ENCODE measurements around the gene ZNF438.

ZNF438 gene, protein sequence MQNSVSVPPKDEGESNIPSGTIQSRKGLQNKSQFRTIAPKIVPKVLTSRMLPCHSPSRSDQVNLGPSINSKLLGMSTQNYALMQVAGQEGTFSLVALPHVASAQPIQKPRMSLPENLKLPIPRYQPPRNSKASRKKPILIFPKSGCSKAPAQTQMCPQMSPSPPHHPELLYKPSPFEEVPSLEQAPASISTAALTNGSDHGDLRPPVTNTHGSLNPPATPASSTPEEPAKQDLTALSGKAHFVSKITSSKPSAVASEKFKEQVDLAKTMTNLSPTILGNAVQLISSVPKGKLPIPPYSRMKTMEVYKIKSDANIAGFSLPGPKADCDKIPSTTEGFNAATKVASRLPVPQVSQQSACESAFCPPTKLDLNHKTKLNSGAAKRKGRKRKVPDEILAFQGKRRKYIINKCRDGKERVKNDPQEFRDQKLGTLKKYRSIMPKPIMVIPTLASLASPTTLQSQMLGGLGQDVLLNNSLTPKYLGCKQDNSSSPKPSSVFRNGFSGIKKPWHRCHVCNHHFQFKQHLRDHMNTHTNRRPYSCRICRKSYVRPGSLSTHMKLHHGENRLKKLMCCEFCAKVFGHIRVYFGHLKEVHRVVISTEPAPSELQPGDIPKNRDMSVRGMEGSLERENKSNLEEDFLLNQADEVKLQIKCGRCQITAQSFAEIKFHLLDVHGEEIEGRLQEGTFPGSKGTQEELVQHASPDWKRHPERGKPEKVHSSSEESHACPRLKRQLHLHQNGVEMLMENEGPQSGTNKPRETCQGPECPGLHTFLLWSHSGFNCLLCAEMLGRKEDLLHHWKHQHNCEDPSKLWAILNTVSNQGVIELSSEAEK
- long read RNA-seq, partial matches to known transcripts, result 8 of 28 reads
- long read RNA-seq, other reads (novel, unspliced or antisense), result 15 of 28 reads

DNA sequence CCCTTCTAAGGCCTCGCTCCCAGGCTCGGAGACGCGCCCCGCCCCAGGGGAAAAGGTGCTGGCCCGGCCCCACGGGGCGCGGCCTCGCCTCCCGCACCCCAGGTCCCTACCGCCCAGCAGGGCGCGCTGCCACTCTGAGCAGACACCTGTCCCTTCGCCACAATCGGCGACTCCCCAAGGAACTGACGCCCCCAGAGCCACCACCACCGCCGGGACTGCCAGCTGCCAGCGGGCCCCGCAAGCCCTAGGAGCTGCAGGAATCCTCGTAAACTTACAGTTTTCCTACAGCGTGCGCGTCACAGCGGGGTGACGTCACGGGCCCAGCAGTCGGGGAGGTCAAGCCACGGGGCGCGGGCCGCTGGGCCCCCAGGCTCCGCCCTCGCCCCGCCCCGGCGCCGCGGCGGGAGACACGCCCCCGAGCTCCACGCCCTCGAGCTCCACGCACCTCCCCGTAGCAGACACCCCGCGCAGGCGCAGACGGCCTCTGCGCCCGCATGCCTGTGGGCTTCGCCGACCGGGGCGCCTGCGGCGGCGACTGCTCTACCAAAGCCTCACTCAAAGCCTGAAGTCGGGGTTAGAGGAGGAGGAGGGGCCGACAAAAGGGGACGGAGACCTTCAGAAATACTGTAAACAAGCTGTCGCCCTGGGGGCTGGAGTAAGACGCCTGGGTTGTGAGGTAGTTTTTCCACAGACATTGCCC, at the start of gene ZNF438:
TSS of gene ZNF438 (minus strand) at position 308 of the 700 bp plus-strand sequence. CDS start 154,831 bp downstream, outside the sequence.
- H3K27me3 ChIP-seq (ENCODE audit: insufficient read depth, poor library complexity, severe bottlenecking), result no peaks in the 10 kb centered on the region

DNA sequence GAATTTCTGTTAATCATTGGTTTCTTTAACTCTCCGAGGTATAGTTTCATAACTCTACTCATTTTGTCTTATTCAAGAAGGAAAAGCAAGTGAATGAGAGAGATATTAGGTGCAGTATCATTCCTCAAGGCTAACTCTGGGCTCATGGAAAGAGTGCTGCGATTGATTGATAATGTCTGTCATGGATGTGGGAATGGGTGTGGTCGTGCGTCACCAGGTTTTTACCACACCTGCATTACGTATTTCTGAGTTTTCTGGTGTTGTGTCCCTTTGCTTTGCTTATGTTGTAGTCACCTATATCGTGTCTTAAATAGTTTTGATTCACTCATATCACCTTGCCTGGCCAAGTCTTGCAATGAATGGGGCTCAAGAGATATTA, 44.9 kb upstream of the ZNF438 start:
- TF ChIP-seq POLR2AphosphoS5 (IDR thresholded peaks at IDR 0.05; ENCODE audit: low read depth), result no peak
- TF ChIP-seq, protein P1, sequence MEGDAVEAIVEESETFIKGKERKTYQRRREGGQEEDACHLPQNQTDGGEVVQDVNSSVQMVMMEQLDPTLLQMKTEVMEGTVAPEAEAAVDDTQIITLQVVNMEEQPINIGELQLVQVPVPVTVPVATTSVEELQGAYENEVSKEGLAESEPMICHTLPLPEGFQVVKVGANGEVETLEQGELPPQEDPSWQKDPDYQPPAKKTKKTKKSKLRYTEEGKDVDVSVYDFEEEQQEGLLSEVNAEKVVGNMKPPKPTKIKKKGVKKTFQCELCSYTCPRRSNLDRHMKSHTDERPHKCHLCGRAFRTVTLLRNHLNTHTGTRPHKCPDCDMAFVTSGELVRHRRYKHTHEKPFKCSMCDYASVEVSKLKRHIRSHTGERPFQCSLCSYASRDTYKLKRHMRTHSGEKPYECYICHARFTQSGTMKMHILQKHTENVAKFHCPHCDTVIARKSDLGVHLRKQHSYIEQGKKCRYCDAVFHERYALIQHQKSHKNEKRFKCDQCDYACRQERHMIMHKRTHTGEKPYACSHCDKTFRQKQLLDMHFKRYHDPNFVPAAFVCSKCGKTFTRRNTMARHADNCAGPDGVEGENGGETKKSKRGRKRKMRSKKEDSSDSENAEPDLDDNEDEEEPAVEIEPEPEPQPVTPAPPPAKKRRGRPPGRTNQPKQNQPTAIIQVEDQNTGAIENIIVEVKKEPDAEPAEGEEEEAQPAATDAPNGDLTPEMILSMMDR (IDR thresholded peaks at IDR 0.05; ENCODE audit: insufficient read depth, low read length), result no peak
- TF ChIP-seq, protein P2, sequence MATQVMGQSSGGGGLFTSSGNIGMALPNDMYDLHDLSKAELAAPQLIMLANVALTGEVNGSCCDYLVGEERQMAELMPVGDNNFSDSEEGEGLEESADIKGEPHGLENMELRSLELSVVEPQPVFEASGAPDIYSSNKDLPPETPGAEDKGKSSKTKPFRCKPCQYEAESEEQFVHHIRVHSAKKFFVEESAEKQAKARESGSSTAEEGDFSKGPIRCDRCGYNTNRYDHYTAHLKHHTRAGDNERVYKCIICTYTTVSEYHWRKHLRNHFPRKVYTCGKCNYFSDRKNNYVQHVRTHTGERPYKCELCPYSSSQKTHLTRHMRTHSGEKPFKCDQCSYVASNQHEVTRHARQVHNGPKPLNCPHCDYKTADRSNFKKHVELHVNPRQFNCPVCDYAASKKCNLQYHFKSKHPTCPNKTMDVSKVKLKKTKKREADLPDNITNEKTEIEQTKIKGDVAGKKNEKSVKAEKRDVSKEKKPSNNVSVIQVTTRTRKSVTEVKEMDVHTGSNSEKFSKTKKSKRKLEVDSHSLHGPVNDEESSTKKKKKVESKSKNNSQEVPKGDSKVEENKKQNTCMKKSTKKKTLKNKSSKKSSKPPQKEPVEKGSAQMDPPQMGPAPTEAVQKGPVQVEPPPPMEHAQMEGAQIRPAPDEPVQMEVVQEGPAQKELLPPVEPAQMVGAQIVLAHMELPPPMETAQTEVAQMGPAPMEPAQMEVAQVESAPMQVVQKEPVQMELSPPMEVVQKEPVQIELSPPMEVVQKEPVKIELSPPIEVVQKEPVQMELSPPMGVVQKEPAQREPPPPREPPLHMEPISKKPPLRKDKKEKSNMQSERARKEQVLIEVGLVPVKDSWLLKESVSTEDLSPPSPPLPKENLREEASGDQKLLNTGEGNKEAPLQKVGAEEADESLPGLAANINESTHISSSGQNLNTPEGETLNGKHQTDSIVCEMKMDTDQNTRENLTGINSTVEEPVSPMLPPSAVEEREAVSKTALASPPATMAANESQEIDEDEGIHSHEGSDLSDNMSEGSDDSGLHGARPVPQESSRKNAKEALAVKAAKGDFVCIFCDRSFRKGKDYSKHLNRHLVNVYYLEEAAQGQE (IDR thresholded peaks at IDR 0.05; ENCODE audit: insufficient replicate concordance, low read depth), result no peak
- TF ChIP-seq SPI1 (IDR thresholded peaks at IDR 0.05; ENCODE audit: borderline replicate concordance, low read depth), result no peak
- no peak for TF ChIP-seq GABPA (IDR thresholded peaks at IDR 0.05; ENCODE audit: low read depth)
- Histone ChIP-seq H3K4me3 (replicated peaks; ENCODE audit: insufficient read depth, low read length) (no peak overlapping the region), H3K27ac (replicated peaks) (no peak overlapping the region), H3K27me3 (ENCODE audit: insufficient read depth, poor library complexity, severe bottlenecking) (no peaks in the 10 kb centered on the region)
- no peak for DNase-seq (ENCODE audit: low read depth in 1 of 2, low spot score in 1 of 2)

More for the DNA sequence above, at the start of gene ZNF438:
- peak within 1 kb of the TSS; percentile 95 for H3K27ac ChIP-seq (replicated peaks)
- TF ChIP-seq GABPA (IDR thresholded peaks at IDR 0.05; ENCODE audit: low read depth), result no peak
- peak; percentile 65; the same call in 1 of the 2 replicates for TF ChIP-seq POLR2AphosphoS5 (IDR thresholded peaks at IDR 0.05; ENCODE audit: low read depth)
- TF ChIP-seq, protein P2 (IDR thresholded peaks at IDR 0.05; ENCODE audit: insufficient replicate concordance, low read depth), result peak; percentile 37
- TF ChIP-seq SPI1 (IDR thresholded peaks at IDR 0.05; ENCODE audit: borderline replicate concordance, low read depth), result no peak
- TF ChIP-seq, protein P1 (IDR thresholded peaks at IDR 0.05; ENCODE audit: insufficient read depth, low read length), result peak; percentile 36
- peak; percentile 84 to 89 for DNase-seq (ENCODE audit: low read depth in 1 of 2, low spot score in 1 of 2)
- peak within 1 kb of the TSS; percentile 59 for H3K4me3 ChIP-seq (replicated peaks; ENCODE audit: insufficient read depth, low read length)

DNA sequence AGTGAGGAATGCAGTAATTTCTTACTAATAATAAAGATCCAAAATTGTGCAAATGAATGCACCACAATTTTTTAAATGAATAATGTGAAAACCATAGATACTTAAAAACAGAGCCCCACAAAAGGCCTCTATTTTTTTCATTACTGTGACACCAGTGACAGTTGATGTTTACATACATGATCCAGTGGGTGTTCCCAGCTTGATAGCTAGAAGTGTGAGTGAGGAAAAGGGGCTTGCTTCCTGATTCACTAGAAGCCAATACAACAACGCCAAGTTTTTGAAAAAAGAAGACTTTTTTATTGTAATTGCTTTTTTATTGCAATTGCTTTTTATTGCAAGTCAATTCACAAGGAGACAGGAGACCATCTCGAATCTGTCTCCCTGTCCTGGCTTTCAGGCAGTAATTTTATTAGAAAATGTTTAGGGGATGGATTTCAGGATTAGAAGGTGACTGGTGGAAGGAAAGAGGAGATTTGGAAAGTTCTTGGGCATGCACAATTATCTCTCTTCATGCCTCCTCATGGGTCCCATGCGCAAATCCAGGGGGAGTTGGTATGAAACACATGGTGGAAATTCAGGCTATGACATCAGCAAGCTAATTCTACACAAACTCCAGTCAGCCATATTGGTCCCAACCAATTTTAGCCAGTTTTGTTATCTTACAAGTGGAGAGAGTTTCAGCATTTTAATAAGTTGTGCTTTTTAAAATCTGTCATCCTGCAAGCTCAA, 44.4 kb upstream of the ZNF438 start:
- no peak for DNase-seq (ENCODE audit: low read depth in 1 of 2, low spot score in 1 of 2)
- TF ChIP-seq GABPA (IDR thresholded peaks at IDR 0.05; ENCODE audit: low read depth), result no peak
- TF ChIP-seq POLR2AphosphoS5 (IDR thresholded peaks at IDR 0.05; ENCODE audit: low read depth), result no peak
- TF ChIP-seq SPI1 (IDR thresholded peaks at IDR 0.05; ENCODE audit: borderline replicate concordance, low read depth), result no peak
- TF ChIP-seq, protein P1 (IDR thresholded peaks at IDR 0.05; ENCODE audit: insufficient read depth, low read length), result no peak
- TF ChIP-seq, protein P2 (IDR thresholded peaks at IDR 0.05; ENCODE audit: insufficient replicate concordance, low read depth), result no peak
- no peak overlapping the region for H3K27ac ChIP-seq (replicated peaks)
- no peak overlapping the region for H3K4me3 ChIP-seq (replicated peaks; ENCODE audit: insufficient read depth, low read length)
- H3K27me3 ChIP-seq (ENCODE audit: insufficient read depth, poor library complexity, severe bottlenecking), result no peaks in the 10 kb centered on the region
